Activated naive CD8-positive, alpha-beta T cell (primary cell): ENCODE measurements around the gene CDH11.

Experiments used
- H3K27ac Mint-ChIP-seq: one replicate; pipeline ENCODE4 v1.8.0; 2021; ENCODE audit warnings: mixed read lengths
- H3K27me3 Mint-ChIP-seq: one replicate; pipeline ENCODE4 v1.8.0; 2021; ENCODE audit warnings: mixed read lengths
- H3K36me3 Mint-ChIP-seq: one replicate; pipeline ENCODE4 v1.8.0; 2021; ENCODE audit warnings: mixed read lengths
- H3K4me1 Mint-ChIP-seq: one replicate; pipeline ENCODE4 v1.8.0; 2021; ENCODE audit warnings: low read depth, mixed read lengths
- H3K4me3 Mint-ChIP-seq: one replicate; pipeline ENCODE4 v1.8.0; 2021; ENCODE audit warnings: mild to moderate bottlenecking, mixed read lengths
- H3K9me3 Mint-ChIP-seq: one replicate; pipeline ENCODE4 v1.8.0; 2021; ENCODE audit warnings: low read depth, mixed read lengths

CDH11 gene, protein sequence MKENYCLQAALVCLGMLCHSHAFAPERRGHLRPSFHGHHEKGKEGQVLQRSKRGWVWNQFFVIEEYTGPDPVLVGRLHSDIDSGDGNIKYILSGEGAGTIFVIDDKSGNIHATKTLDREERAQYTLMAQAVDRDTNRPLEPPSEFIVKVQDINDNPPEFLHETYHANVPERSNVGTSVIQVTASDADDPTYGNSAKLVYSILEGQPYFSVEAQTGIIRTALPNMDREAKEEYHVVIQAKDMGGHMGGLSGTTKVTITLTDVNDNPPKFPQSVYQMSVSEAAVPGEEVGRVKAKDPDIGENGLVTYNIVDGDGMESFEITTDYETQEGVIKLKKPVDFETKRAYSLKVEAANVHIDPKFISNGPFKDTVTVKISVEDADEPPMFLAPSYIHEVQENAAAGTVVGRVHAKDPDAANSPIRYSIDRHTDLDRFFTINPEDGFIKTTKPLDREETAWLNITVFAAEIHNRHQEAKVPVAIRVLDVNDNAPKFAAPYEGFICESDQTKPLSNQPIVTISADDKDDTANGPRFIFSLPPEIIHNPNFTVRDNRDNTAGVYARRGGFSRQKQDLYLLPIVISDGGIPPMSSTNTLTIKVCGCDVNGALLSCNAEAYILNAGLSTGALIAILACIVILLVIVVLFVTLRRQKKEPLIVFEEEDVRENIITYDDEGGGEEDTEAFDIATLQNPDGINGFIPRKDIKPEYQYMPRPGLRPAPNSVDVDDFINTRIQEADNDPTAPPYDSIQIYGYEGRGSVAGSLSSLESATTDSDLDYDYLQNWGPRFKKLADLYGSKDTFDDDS

DNA sequence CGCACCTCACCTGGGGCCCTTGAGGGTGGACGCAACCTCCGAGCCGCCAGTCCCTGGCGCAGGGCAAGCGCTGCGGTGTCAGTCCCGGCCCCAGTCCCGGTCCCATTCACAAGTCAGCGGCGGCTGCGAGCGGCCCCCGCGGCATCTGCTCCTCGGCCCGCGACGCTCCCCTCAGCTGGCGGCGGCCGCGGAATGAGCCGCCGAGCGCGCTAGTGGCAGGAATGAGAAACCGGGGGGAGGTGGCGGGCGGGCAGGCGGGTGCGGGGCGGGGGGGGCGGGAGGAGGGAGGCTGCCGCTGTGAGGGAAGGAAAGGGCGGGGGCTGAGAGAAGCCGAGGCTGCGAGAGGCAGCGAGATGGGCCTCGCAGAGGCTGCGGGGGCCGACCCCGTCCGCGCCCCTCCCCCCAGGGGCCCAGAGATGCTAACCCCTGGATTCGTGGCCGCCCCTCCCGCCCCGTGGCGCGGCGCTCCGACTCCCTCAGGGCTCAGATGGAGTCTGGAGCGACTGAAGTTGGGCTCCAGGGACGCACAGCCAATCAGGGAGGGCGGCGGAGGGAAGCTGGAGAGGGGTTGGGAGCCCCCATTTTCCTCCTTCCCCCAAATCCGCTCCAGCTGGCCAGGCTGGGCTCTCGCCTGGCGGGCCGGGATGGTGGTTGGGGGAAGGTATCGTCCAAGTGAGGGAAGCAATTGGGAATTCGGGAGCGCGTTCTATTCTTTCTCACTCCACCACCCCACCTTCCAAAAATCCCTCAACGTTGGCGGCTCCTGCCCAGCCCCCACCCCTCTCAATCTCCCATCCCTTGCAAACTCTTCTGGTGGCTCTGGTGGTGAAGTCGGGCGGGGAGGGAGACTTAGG, at the start of gene CDH11:
CDH11 (minus strand) TSS at position 194 of the 854 bp plus-strand sequence. CDS start 117,194 bp downstream, outside the sequence.
- Mint-ChIP-seq H3K27me3 (peaks cover 22% of the 10 kb centered on the region), H3K36me3 (no peaks in the 10 kb centered on the region), H3K27ac (no peak within 1 kb of the TSS), H3K4me1 (no peaks in the 10 kb centered on the region), H3K4me3 (no peak within 1 kb of the TSS), H3K9me3 (no peaks in the 10 kb centered on the region)

DNA sequence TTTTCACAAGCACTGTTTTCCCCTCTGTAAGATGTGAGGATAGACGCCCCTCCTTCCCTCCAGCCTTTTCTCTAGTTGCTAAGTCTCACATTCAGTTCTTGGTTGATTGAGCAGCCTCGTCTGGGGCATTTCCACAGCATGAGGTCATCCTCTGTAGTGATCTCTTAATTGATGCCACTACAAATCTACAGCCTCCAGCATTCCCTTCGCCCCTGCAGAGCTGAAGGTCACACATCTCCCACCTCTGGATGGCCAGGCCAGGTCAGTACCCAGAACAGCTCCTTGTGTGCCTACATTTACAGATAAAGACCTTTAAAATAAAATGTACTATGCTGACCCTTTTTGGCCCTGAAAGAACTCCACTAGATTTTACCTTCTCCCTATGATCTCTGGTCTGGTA, 32.5 kb upstream of the CDH11 start:
- Mint-ChIP-seq H3K9me3 (peaks cover 6% of the 10 kb centered on the region), H3K27ac (no peak overlapping the region), H3K36me3 (no peaks in the 10 kb centered on the region), H3K4me1 (no peaks in the 10 kb centered on the region), H3K4me3 (no peak overlapping the region), H3K27me3 (no peaks in the 10 kb centered on the region)

DNA sequence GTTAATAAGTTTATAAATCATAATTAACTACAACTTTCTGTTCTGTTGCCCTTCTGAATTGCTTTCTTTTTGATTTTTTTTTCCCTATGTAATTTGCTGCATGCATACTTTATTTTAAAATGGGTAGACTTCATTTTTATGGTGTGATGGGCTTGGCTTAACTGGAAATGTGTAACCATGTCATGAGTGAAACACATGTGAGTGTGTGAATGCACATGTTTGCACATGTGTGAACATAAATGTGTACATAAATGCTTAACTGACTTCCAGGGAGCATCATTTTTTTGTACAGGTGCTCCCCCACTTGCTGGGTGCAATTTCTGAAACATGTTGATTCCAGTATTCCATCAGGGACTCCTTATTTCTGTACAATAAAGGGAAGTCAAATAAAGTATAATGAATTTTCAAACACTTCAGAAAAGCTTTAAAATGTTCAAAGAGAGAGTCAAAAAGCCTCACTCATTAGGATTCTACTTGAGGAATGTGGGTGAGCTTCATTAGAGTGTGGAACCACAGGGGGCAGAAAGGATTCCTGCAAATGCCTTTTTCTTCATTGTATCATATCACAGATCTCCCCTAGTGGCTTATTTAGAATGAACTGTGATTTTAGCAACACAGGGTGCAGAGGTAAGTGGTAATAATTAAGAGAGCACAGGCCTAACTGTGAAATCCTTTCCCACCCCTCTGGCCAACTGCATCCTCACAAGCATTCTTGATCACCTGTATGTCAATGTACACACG, 31.7 kb upstream of the CDH11 start:
- H3K9me3 Mint-ChIP-seq, result peaks cover 6% of the 10 kb centered on the region
- H3K4me1 Mint-ChIP-seq, result no peaks in the 10 kb centered on the region
- no peaks in the 10 kb centered on the region for H3K27me3 Mint-ChIP-seq
- H3K27ac Mint-ChIP-seq, result no peak overlapping the region
- H3K36me3 Mint-ChIP-seq, result no peaks in the 10 kb centered on the region
- H3K4me3 Mint-ChIP-seq, result no peak overlapping the region

DNA sequence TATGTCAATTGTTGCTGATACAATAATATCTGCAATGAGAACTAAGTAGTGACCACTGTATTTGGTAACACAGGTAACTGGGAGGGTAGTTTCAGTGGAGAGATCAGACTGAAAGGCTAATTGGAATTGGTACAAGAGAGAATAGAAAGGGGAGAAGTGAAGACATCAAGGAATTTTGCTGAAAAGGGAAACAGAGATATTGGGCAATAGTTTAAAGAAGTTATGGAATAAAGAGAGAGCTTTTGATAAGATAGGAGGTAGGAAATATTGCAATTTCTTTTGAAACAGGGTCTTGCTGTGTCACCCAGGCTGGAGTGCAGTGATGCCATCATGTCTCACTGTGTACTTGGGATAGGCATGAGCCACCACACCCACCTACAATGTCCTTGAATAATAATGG, 26.9 kb upstream of the CDH11 start:
- no peaks in the 10 kb centered on the region for H3K4me1 Mint-ChIP-seq
- no peaks in the 10 kb centered on the region for H3K27me3 Mint-ChIP-seq
- H3K9me3 Mint-ChIP-seq, result peaks cover 3% of the 10 kb centered on the region
- no peak overlapping the region for H3K27ac Mint-ChIP-seq
- H3K4me3 Mint-ChIP-seq, result no peak overlapping the region
- no peaks in the 10 kb centered on the region for H3K36me3 Mint-ChIP-seq

DNA sequence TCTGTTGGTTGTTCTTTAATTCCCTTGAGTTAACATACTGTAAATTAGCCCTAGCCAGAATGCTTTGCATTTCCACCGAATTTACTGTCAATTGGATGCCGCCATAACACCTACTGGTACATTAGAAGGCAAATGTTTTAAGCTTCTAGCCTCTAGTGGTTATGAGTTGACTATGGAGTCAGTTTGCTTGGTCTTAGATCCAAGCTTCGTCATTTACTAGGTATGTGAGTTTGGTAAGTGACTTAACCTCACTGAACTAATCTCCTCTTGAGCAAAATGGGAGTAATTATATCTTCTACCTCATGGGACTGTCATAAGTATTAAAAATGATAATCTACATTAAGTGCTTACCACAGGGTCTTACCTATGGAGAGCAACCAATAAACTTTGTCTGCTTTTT, 20.4 kb upstream of the CDH11 start:
- Mint-ChIP-seq H3K27ac (no peak overlapping the region), H3K4me3 (no peak overlapping the region), H3K4me1 (no peaks in the 10 kb centered on the region), H3K36me3 (no peaks in the 10 kb centered on the region), H3K9me3 (peaks cover 6% of the 10 kb centered on the region), H3K27me3 (no peaks in the 10 kb centered on the region)

DNA sequence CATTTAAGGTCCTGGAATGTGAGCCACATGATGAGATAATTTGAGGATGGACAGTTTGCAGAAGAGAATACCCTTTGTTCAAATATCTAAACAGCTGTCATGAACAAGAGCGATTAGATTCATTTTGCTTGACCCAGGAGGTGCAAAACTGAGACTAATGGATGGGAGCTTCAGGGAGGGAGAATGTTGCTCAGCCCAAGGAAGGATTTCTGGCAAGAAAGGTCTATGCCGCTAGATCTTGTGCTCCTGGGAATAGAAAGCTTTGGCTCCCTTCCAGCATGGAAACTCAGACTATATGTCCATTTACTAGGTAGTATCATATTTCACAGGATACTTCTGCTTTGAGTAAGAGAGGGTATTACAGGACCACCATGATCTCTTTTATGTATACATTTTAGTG, 14.8 kb upstream of the CDH11 start:
- no peaks in the 10 kb centered on the region for H3K9me3 Mint-ChIP-seq
- no peaks in the 10 kb centered on the region for H3K4me1 Mint-ChIP-seq
- H3K4me3 Mint-ChIP-seq, result no peak overlapping the region
- no peak overlapping the region for H3K27ac Mint-ChIP-seq
- no peaks in the 10 kb centered on the region for H3K27me3 Mint-ChIP-seq
- H3K36me3 Mint-ChIP-seq, result no peaks in the 10 kb centered on the region

DNA sequence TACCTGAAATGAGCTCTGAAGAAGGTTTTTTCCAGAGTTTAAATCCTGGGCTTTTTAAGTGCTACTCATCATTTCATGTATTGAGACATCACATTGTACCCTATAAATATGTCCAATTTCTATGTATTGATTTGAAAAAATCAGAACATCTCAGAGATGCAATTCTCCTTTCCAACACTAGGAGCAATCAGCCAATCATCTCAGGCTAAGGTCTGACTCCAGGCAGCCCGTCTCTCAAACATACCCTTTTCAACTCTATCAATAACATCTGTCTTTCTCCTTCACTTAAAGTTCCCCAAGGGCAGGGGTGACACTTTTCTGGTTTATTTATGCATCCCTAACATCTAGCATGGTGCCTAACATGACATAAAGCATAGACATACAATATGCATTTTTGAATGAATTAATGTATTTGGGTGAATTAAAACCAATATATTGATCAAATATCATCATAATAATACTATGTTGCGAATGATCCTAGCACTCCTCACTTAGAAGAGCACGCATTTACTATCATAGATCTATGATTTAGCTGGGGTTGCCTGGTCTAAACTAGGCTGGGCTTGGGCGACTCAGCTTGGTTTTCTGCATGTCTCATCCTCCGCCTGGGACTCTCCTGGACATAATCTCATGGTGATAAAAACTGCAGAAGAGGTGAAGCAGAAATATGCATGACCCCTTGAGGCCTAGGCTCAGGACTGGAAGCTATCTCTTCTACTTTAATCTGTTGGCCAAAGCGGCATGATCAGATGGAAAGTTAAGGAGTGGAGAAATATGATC, 5.2 kb upstream of the CDH11 start:
- Mint-ChIP-seq H3K27me3 (peaks cover 10% of the 10 kb centered on the region), H3K9me3 (peaks cover 4% of the 10 kb centered on the region), H3K36me3 (no peaks in the 10 kb centered on the region), H3K27ac (no peak overlapping the region), H3K4me1 (no peaks in the 10 kb centered on the region), H3K4me3 (no peak overlapping the region)

DNA sequence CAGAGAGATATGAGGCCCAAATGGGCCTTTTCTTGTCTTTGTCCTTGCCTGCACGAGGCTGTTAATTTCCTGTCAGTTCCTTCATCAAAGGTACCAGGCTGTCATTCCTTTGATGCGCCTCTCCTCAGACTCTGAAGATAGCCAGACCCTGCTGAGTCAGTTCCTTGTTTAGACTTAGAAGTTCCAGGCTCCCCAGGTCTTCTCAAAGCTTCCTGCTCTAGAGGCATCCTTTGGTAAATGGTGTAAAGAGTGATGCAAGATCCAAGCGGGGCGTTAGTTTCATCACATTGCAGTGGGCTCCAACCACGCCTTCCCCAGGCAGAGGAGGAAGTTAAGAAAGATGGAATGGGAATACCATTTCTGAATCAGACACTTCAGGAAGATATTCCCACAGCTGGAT, 4.0 kb upstream of the CDH11 start:
- H3K4me1 Mint-ChIP-seq, result no peaks in the 10 kb centered on the region
- peaks cover 10% of the 10 kb centered on the region for H3K27me3 Mint-ChIP-seq
- no peak overlapping the region for H3K27ac Mint-ChIP-seq
- no peak overlapping the region for H3K4me3 Mint-ChIP-seq
- H3K9me3 Mint-ChIP-seq, result peaks cover 4% of the 10 kb centered on the region
- H3K36me3 Mint-ChIP-seq, result no peaks in the 10 kb centered on the region

DNA sequence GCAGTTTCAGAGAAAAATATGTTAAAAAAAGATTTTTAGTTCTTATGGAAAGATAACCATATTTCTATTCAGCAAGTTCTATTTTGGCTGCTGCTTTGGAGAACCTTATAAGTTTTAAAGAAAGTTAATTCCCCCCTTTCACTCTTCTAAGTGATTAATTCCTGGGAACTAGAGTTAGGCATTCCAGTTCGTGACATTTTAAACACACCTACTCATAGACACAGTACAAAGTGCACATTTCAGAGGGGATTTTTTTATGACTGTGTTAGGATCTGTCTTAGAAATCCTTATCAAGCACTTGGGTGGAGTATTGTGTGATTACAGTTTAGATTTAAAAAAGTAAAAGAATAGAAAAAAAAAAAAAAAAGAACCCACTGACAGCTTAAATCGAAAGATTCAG, 3.5 kb upstream of the CDH11 start:
- H3K4me1 Mint-ChIP-seq, result no peaks in the 10 kb centered on the region
- peaks cover 11% of the 10 kb centered on the region for H3K27me3 Mint-ChIP-seq

DNA sequence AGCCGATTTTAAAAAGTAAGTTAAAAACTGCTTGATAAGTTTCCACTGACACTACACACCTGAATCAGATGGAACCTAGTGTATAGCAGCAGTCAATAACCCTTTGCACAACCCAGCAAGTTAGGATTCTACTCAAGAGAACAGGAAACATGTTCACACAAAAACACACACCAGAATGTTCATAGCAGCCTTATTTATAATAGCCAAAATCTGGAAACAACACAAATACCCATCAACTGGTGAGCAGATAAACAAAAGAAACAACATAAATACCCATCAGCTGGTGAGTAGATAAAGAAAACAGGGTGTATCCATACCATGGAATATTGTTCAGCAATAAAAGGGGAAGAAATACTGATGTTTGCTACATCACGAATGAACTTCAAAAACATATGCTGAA, 2.7 kb upstream of the CDH11 start:
- Mint-ChIP-seq H3K4me3 (no peak overlapping the region), H3K27ac (no peak overlapping the region), H3K4me1 (no peaks in the 10 kb centered on the region), H3K27me3 (peaks cover 14% of the 10 kb centered on the region), H3K9me3 (no peaks in the 10 kb centered on the region), H3K36me3 (no peaks in the 10 kb centered on the region)

More for the DNA sequence above, 3.5 kb upstream of the CDH11 start:
- Mint-ChIP-seq H3K4me3 (no peak overlapping the region), H3K9me3 (peaks cover 3% of the 10 kb centered on the region), H3K27ac (no peak overlapping the region), H3K36me3 (no peaks in the 10 kb centered on the region)

DNA sequence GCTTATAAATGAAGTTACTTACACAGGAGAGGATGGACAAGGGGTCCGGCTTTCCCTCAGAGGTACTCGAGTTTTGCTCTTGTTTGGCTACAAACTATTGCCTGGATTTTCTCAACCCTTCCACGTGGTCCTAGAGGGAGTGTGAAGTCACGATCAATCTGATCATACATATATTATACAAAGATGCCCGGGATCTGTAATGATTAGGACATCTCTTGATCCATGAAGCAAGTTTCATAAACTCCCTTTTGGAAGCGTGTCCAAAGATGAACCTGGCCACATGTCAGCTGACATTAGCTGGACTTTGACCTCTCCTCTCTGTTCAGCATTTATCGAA, 2.3 kb upstream of the CDH11 start:
- Mint-ChIP-seq H3K4me1 (no peaks in the 10 kb centered on the region), H3K4me3 (no peak overlapping the region), H3K27ac (no peak overlapping the region), H3K9me3 (no peaks in the 10 kb centered on the region), H3K36me3 (no peaks in the 10 kb centered on the region), H3K27me3 (peaks cover 16% of the 10 kb centered on the region)

DNA sequence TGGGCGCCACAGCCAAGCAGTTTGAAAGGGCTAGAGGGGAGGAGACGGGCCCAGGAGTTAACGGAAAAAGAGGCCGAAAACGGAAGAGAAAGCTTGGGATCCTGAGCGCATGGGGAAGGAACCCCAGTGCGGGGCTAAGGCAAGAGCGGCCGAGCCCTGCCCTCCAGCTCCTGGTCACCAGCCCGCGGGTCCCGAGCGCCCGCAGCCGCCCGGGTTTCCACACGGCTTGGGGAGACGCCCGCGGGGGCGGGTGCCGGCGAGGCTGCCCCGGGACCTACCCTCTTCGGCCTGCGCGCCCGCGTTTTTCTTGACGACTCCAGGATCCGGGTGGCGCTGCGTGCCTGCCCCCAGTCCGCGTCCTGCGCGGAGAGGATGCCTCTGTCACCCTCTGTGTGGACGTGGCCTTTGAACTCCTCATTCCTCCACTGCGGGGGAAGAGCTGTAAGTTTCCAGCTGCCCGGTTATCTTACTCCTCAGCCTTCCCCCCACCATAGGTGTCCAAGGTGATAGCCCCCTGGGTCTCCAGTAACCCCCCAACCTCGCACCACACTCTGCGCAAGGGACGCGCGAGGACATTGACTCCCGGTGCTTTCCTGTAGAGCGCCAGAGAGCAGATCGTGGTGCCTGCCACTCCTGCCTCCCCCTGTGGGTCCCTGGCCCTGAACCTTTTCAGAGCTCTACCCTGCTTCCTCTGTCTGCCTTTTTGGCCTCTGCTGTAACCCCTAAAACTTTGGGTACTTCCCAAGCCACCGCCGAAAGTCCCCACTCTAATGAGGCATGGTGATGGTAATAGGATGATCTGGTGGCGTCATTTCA, 1.7 kb upstream of the CDH11 start:
- H3K9me3 Mint-ChIP-seq, result no peaks in the 10 kb centered on the region
- no peaks in the 10 kb centered on the region for H3K36me3 Mint-ChIP-seq
- H3K27ac Mint-ChIP-seq, result no peak overlapping the region
- no peak overlapping the region for H3K4me3 Mint-ChIP-seq
- no peaks in the 10 kb centered on the region for H3K4me1 Mint-ChIP-seq
- H3K27me3 Mint-ChIP-seq, result peaks cover 22% of the 10 kb centered on the region

DNA sequence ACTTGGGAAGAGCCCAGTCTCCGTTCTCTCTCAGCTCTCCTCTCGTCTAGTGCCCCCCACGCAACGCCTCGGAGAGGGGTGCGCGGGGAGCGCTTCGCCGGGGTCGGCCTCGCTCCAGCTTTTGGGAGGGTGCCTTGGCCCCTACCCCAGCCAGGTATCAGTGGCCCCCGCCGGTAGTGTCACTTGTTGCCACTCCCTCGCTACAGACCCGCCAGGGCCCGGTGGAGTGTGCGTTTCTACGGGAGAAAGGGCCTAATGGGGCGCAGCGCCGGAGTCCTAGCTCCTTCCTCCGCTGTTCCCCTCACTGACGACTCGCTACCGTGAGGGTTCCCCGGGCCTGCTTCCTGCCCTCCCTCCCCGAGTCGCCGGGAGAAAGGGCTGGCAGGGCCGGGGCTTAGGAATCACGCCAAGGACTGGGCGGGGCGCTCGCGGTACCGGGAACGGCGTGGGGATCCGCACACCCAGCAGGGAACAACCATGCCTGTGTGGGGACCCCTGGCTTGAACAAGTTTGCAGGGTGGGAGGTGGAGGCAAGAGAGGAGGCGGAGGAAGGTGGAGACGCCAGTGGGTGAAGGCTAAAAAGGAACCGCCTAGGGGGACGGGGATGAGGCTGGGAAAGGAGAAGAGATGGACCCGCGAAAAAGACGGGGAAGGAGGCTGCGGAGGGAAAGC, 997 bp upstream of the CDH11 start:
- Mint-ChIP-seq H3K4me3 (no peak overlapping the region), H3K4me1 (no peaks in the 10 kb centered on the region), H3K27ac (no peak overlapping the region), H3K27me3 (peaks cover 22% of the 10 kb centered on the region), H3K36me3 (no peaks in the 10 kb centered on the region), H3K9me3 (no peaks in the 10 kb centered on the region)
